Measurements from ENCODE around the gene ITPR1.

Gene ITPR1

GRCh38 chr3:4629095-4630007, 136.2 kb downstream of the ITPR1 start:
- no peak for DNase-seq (ENCODE audit: low read depth in 1 of 2, low spot score in 1 of 2)

DNA sequence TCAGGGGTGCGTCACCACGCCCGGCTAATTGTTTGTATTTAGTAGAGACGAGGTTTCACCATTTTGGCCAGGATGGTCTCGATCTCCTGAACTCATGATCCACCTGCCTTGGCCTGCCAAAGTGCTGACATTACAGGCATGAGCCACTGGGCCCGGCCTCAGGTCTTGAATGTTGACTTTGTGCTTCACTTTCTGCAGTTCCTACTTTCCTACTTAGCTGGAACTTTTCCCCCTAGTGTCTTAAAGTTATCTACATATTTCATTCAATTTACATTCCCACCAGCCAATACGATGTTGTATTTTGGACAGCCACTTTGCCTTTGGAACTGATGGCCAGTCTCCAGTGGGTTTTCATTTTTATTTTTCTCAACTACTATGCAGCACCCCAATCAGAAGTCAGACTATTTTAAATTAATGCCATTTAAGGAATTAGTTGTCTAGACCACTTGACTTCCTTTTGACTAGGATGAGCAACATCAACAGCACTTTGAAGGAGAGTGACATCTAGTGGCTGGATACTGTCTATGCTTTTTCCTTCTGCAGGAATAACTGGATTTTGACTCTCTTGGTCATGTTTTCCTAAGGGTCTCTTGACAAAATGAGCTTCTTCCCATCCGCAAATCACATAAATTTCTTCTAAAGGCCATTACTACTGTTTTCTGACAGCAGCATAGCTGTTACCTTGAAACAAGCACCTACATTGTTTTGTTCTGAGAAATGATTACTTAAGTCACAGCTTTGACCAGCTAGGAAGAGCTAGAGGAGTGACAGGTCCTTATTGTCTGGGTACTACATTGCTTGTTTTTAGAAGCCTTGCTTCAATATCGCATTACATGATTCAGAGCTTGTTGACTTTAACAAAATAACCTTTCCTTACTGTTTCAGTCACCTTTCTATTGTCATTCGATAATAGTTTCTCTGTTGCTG, 140.2 kb downstream of the ITPR1 start:
- no peak overlapping the region for H3K4me3 ChIP-seq (replicated peaks; ENCODE audit: insufficient read depth, low read length)
- TF ChIP-seq SPI1 (IDR thresholded peaks at IDR 0.05; ENCODE audit: borderline replicate concordance, low read depth) (peak; percentile 0; the same call in 1 of the 2 replicates), CTCF (IDR thresholded peaks at IDR 0.05; ENCODE audit: insufficient read depth, low read length) (peak; percentile 65), POLR2AphosphoS5 (IDR thresholded peaks at IDR 0.05; ENCODE audit: low read depth) (no peak), GABPA (IDR thresholded peaks at IDR 0.05; ENCODE audit: low read depth) (no peak), REST (IDR thresholded peaks at IDR 0.05; ENCODE audit: insufficient replicate concordance, low read depth) (no peak)
- DNase-seq (ENCODE audit: low read depth in 1 of 2, low spot score in 1 of 2): peak in 1 of 2 experiments; percentile 44
- no peaks in the 10 kb centered on the region for H3K27me3 ChIP-seq (ENCODE audit: insufficient read depth, poor library complexity, severe bottlenecking)
- H3K27ac ChIP-seq (replicated peaks): no peak overlapping the region; the same call in 1 of the 2 replicates

More at GRCh38 chr3:4629095-4630007, 136.2 kb downstream of the ITPR1 start:
- no peak overlapping the region for H3K27ac ChIP-seq (replicated peaks)
- H3K27me3 ChIP-seq (ENCODE audit: insufficient read depth, poor library complexity, severe bottlenecking): no peaks in the 10 kb centered on the region
- TF ChIP-seq SPI1 (IDR thresholded peaks at IDR 0.05; ENCODE audit: borderline replicate concordance, low read depth) (no peak), REST (IDR thresholded peaks at IDR 0.05; ENCODE audit: insufficient replicate concordance, low read depth) (no peak), GABPA (IDR thresholded peaks at IDR 0.05; ENCODE audit: low read depth) (no peak), CTCF (IDR thresholded peaks at IDR 0.05; ENCODE audit: insufficient read depth, low read length) (no peak), POLR2AphosphoS5 (IDR thresholded peaks at IDR 0.05; ENCODE audit: low read depth) (no peak)
- no peak overlapping the region for H3K4me3 ChIP-seq (replicated peaks; ENCODE audit: insufficient read depth, low read length)

GRCh38 chr3:4634894-4635293, 141.7 kb downstream of the ITPR1 start:
- Histone ChIP-seq H3K27ac (replicated peaks) (no peak overlapping the region), H3K27me3 (ENCODE audit: insufficient read depth, poor library complexity, severe bottlenecking) (no peaks in the 10 kb centered on the region), H3K4me3 (replicated peaks; ENCODE audit: insufficient read depth, low read length) (no peak overlapping the region)
- no peak for TF ChIP-seq CTCF (IDR thresholded peaks at IDR 0.05; ENCODE audit: insufficient read depth, low read length)
- no peak for TF ChIP-seq POLR2AphosphoS5 (IDR thresholded peaks at IDR 0.05; ENCODE audit: low read depth)
- TF ChIP-seq REST (IDR thresholded peaks at IDR 0.05; ENCODE audit: insufficient replicate concordance, low read depth): no peak
- no peak for TF ChIP-seq SPI1 (IDR thresholded peaks at IDR 0.05; ENCODE audit: borderline replicate concordance, low read depth)
- no peak for TF ChIP-seq GABPA (IDR thresholded peaks at IDR 0.05; ENCODE audit: low read depth)
- no peak for DNase-seq (ENCODE audit: low read depth in 1 of 2, low spot score in 1 of 2)

Measured in HL-60 (cell line).